ENCODE measurements around the gene HCFC1R1. TPM values are rescaled to one million over a fixed set of nuclear protein-coding genes. Genes with fewer than 3 reads are reported as not detected.

HCFC1R1 gene
- polyA plus RNA-seq, 1 of the 3 experiments (the other 2 are of a cell fraction), result 54.9 TPM

DNA sequence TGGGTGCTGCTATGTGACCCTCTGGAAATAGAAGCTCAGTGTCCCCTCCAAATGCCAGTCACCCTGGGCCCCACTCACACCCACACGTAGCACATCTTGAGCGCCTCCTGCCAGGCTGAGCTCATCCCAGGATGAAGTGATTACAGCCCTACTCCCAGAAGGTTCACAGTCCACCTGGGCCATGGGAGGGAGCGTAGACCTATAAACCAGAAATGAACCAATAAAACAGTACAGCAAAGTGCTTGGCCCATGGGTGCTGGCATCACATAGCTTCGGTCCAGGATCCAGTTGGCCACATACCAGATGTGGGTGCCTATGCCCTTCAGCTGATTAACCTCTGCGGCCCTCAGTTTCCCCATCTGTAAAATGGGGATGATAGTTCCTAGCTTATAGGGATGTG is 15.2 kb upstream of the HCFC1R1 start:
- H4K20me1 ChIP-seq (ENCODE audit: insufficient read depth), result no peaks in the 10 kb centered on the region
- no peaks in the 10 kb centered on the region for H3K79me2 ChIP-seq (ENCODE audit: insufficient read depth)
- H3K4me3 ChIP-seq (ENCODE audit: low read depth in 2 of 2, low read length in 1 of 2), result no peak overlapping the region
- TF ChIP-seq RCOR1 (IDR thresholded peaks at IDR 0.05; ENCODE audit: low read length) (no peak), TEAD4 (IDR thresholded peaks at IDR 0.05; ENCODE audit: borderline replicate concordance, insufficient read depth) (no peak), GATA2 (CRISPR knock-in tag; IDR thresholded peaks at IDR 0.05) (no peak), FOXJ3 (CRISPR knock-in tag; IDR thresholded peaks at IDR 0.05) (no peak), GABPA (IDR thresholded peaks at IDR 0.05; ENCODE audit: low read depth) (no peak), FOXM1 (IDR thresholded peaks at IDR 0.05; ENCODE audit: low read depth) (no peak), POLR2AphosphoS5 (IDR thresholded peaks at IDR 0.05; ENCODE audit: low read depth, low read length) (no peak), MEF2A (IDR thresholded peaks at IDR 0.05; ENCODE audit: borderline replicate concordance, low read depth) (no peak), RAD21 (IDR thresholded peaks at IDR 0.05; ENCODE audit: low read length) (no peak), SIN3A (IDR thresholded peaks at IDR 0.05; ENCODE audit: borderline replicate concordance, low read depth, low read length) (no peak), EZH2phosphoT487 (IDR thresholded peaks at IDR 0.05; ENCODE audit: borderline replicate concordance, low read depth) (no peak), SMC3 (IDR thresholded peaks at IDR 0.05; ENCODE audit: low read depth, low read length) (no peak), JUND (IDR thresholded peaks at IDR 0.05) (no peak), TAF1 (IDR thresholded peaks at IDR 0.05; ENCODE audit: borderline replicate concordance, low read depth, low read length) (no peak), TCF12 (IDR thresholded peaks at IDR 0.05) (no peak)
- TF ChIP-seq, protein P1, sequence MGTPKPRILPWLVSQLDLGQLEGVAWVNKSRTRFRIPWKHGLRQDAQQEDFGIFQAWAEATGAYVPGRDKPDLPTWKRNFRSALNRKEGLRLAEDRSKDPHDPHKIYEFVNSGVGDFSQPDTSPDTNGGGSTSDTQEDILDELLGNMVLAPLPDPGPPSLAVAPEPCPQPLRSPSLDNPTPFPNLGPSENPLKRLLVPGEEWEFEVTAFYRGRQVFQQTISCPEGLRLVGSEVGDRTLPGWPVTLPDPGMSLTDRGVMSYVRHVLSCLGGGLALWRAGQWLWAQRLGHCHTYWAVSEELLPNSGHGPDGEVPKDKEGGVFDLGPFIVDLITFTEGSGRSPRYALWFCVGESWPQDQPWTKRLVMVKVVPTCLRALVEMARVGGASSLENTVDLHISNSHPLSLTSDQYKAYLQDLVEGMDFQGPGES (IDR thresholded peaks at IDR 0.05; ENCODE audit: low read depth, low read length), result no peak
- TF ChIP-seq, protein P2, sequence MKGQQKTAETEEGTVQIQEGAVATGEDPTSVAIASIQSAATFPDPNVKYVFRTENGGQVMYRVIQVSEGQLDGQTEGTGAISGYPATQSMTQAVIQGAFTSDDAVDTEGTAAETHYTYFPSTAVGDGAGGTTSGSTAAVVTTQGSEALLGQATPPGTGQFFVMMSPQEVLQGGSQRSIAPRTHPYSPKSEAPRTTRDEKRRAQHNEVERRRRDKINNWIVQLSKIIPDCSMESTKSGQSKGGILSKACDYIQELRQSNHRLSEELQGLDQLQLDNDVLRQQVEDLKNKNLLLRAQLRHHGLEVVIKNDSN (IDR thresholded peaks at IDR 0.05; ENCODE audit: borderline replicate concordance, low read depth), result no peak
- TF ChIP-seq, protein P3, sequence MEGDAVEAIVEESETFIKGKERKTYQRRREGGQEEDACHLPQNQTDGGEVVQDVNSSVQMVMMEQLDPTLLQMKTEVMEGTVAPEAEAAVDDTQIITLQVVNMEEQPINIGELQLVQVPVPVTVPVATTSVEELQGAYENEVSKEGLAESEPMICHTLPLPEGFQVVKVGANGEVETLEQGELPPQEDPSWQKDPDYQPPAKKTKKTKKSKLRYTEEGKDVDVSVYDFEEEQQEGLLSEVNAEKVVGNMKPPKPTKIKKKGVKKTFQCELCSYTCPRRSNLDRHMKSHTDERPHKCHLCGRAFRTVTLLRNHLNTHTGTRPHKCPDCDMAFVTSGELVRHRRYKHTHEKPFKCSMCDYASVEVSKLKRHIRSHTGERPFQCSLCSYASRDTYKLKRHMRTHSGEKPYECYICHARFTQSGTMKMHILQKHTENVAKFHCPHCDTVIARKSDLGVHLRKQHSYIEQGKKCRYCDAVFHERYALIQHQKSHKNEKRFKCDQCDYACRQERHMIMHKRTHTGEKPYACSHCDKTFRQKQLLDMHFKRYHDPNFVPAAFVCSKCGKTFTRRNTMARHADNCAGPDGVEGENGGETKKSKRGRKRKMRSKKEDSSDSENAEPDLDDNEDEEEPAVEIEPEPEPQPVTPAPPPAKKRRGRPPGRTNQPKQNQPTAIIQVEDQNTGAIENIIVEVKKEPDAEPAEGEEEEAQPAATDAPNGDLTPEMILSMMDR (IDR thresholded peaks at IDR 0.05), result no peak
- TF ChIP-seq, protein P4, sequence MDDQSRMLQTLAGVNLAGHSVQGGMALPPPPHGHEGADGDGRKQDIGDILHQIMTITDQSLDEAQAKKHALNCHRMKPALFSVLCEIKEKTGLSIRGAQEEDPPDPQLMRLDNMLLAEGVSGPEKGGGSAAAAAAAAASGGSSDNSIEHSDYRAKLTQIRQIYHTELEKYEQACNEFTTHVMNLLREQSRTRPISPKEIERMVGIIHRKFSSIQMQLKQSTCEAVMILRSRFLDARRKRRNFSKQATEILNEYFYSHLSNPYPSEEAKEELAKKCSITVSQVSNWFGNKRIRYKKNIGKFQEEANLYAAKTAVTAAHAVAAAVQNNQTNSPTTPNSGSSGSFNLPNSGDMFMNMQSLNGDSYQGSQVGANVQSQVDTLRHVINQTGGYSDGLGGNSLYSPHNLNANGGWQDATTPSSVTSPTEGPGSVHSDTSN (IDR thresholded peaks at IDR 0.05), result no peak
- TF ChIP-seq, protein P5, sequence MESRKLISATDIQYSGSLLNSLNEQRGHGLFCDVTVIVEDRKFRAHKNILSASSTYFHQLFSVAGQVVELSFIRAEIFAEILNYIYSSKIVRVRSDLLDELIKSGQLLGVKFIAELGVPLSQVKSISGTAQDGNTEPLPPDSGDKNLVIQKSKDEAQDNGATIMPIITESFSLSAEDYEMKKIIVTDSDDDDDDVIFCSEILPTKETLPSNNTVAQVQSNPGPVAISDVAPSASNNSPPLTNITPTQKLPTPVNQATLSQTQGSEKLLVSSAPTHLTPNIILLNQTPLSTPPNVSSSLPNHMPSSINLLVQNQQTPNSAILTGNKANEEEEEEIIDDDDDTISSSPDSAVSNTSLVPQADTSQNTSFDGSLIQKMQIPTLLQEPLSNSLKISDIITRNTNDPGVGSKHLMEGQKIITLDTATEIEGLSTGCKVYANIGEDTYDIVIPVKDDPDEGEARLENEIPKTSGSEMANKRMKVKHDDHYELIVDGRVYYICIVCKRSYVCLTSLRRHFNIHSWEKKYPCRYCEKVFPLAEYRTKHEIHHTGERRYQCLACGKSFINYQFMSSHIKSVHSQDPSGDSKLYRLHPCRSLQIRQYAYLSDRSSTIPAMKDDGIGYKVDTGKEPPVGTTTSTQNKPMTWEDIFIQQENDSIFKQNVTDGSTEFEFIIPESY (IDR thresholded peaks at IDR 0.05; ENCODE audit: borderline replicate concordance, low read depth), result no peak
- H3K4me1 ChIP-seq (ENCODE audit: control insufficient read depth in 1 of 2, insufficient read depth in 2 of 2, low read depth in 1 of 2, low read length in 1 of 2), result no peaks in the 10 kb centered on the region
- H3K27me3 ChIP-seq (ENCODE audit: insufficient read depth), result peaks cover 83% of the 10 kb centered on the region
- H3K4me2 ChIP-seq, result no peak overlapping the region
- H3F3A ChIP-seq (replicated peaks; ENCODE audit: insufficient read depth), result no peaks in the 10 kb centered on the region
- no peak overlapping the region for H3K27ac ChIP-seq (ENCODE audit: low read depth in 2 of 2, low read length in 1 of 2)
- no peak overlapping the region for H3K9ac ChIP-seq
- H3K9me3 ChIP-seq, result no peaks in the 10 kb centered on the region
- WGBS (ENCODE audit: low lambda C conversion rate), result 75% methylated on average over 2 of the region's 5 CpGs
- ChIA-PET CTCF (interaction anchor here (1.1 to 8.5 kb wide), 5 partner anchors 7 to 93 kb away, joined by 3 to 141 read pairs (median 3); no protein-coding TSS in a partner anchor), POLR2A (no interaction called here)
- H3K36me3 ChIP-seq (replicated peaks in 1 of 2; ENCODE audit: control insufficient read depth in 1 of 2, insufficient read depth in 2 of 2, low read length in 1 of 2), result no peaks in the 10 kb centered on the region
- DNase-seq, result no peak
- H3K9me2 ChIP-seq, result no peaks in the 10 kb centered on the region
- H2AFZ ChIP-seq (ENCODE audit: low read depth), result no peak overlapping the region
